Esophagus squamous epithelium (tissue), 4 donors: Measurements from ENCODE around the gene OSGIN1.

ENCODE experiments used
- POLR2A ChIP-seq, 4 donors: fragments of 450-650 bp; IDR thresholded peaks; one replicate each; pipeline ENCODE4 v1.6.1; 2017; ENCODE audit warnings: antibody characterized with exemption in 4 of 4, mild to moderate bottlenecking in 4 of 4, moderate library complexity in 3 of 4
- TF ChIP-seq, protein P1 (sequence below), 6 experiments: fragments of 450-650 bp in 4 of 6; fragments of 200-600 bp in 2 of 6; sonication (generic) in 2 of 6; IDR thresholded peaks; one replicate each; pipeline ENCODE4 v1.5.1; 2016 to 2019; ENCODE audit warnings: antibody characterized with exemption in 6 of 6, mild to moderate bottlenecking in 4 of 6, moderate library complexity in 4 of 6

- TF ChIP-seq, protein P1, sequence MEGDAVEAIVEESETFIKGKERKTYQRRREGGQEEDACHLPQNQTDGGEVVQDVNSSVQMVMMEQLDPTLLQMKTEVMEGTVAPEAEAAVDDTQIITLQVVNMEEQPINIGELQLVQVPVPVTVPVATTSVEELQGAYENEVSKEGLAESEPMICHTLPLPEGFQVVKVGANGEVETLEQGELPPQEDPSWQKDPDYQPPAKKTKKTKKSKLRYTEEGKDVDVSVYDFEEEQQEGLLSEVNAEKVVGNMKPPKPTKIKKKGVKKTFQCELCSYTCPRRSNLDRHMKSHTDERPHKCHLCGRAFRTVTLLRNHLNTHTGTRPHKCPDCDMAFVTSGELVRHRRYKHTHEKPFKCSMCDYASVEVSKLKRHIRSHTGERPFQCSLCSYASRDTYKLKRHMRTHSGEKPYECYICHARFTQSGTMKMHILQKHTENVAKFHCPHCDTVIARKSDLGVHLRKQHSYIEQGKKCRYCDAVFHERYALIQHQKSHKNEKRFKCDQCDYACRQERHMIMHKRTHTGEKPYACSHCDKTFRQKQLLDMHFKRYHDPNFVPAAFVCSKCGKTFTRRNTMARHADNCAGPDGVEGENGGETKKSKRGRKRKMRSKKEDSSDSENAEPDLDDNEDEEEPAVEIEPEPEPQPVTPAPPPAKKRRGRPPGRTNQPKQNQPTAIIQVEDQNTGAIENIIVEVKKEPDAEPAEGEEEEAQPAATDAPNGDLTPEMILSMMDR (IDR thresholded peaks at IDR 0.05), result no peak
- TF ChIP-seq POLR2A (IDR thresholded peaks at IDR 0.05), result no peak
Observed at GRCh38 chr16:83932304-83932703, 20.7 kb upstream of the OSGIN1 start.
